Suppressor macrophage (primary cell): ENCODE data around the gene PNRC1.
"Not testable (repeated sequence)": the region's sequence is repeated elsewhere in the genome, so short reads cannot be mapped to it uniquely, and the experiment has no call there.

Source experiments
- DNase-seq, 4 experiments: peaks; one replicate each; pipeline ENCODE4 v3.0.0-alpha.2; 2020 to 2022

Gene PNRC1

DNA sequence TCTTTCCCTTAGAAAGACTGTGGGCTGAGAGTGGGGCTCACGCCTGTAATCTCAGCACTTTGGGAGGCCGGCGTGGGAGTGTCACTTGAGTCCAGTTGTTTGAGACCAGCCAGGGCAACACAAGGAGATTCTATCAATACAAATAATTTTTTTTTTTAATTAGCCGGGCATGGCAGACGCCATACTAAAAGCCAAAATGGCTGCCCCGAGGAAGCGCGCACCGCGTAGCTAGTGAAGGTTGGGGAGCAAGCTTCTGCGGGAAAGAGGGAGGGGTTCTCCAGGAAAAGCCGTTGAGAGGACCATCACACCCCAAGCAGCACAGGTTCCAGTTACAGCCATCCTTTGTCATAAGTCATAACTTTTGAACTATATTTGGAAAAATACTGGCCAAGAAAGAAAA is 21.3 kb upstream of the PNRC1 start:
- DNase-seq: no peak

- DNase-seq: no peak
Measured at GRCh38 chr6:89063881-89064280, 16.7 kb upstream of the PNRC1 start.

DNA sequence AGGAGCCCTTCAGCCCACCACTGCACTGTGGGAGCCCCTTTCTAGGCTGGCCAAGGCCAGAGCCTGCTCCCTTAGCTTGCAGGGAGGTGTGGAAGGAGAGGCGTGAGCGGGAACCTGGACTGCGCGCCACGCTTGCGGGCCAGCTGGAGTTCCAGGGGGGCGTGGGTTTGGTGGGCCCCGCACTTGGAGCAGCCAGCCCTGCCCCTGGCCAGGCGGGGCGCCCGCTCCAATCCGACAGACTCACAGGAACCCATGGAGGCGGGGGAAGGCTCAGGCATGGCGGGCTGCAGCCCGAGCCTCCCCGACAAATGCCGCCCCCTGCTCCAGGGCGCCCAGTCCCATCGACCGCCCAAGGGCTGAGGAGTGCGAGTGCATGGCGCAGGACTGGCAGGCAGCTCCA is 15.6 kb upstream of the PNRC1 start:
- not testable (repeated sequence) for DNase-seq

DNA sequence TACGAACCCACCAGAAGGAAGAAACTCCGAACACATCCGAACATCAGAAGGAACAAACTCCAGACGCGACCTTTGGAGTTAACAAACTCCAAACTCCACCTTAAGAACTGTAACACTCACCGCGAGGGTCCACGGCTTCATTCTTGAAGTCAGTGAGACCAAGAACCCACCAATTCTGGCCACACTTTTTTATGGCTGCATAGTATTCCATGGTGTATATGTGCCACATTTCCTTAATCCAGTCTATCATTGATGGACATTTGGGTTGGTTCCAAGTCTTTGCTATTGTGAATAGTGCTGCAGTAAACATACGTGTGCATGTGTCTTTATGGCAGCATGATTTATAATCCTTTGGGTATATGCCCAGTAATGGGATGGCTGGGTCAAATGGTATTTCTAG is 14.4 kb upstream of the PNRC1 start:
- not testable (repeated sequence) for DNase-seq

DNA sequence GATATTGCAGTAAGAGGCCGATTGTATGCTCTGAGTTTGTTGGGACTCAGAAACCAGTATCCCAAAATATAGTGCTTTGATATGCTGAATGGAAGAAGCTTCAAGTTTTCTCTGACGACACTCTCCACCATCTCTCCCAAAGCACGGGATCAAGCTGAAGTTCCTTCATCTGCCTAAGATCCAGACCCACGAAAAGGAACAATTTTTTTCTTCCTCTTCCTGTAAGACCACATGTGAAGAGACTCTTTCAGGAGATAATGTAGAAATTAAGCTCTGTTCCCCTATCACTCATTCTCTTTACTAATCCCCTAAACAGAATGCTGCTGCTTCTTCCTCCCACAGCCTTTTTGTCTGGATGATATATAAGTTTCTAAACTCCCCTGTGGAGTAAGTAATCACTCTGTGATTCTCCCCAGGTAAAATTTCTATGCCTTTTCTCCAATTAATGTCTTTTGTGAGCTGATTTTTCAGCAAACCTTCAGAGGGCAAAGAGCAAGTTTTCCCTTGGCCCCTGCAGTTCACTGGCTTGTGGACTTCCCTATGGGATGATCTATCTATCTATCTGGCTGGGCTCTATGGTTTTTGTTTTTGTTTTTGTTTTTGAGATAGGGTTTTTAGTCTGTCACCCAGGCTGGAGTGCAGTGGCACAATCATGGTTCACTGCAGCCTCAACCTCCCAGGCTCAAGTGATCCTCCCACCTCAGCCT is 13.5 kb upstream of the PNRC1 start:
- DNase-seq: peak; percentile 76 to 91 (median 86)

GRCh38 chr6:89067796-89068195 is 12.8 kb upstream of the PNRC1 start:
- DNase-seq: no peak

- DNase-seq: no peak
Measured at GRCh38 chr6:89068695-89069094, 11.9 kb upstream of the PNRC1 start.

DNA sequence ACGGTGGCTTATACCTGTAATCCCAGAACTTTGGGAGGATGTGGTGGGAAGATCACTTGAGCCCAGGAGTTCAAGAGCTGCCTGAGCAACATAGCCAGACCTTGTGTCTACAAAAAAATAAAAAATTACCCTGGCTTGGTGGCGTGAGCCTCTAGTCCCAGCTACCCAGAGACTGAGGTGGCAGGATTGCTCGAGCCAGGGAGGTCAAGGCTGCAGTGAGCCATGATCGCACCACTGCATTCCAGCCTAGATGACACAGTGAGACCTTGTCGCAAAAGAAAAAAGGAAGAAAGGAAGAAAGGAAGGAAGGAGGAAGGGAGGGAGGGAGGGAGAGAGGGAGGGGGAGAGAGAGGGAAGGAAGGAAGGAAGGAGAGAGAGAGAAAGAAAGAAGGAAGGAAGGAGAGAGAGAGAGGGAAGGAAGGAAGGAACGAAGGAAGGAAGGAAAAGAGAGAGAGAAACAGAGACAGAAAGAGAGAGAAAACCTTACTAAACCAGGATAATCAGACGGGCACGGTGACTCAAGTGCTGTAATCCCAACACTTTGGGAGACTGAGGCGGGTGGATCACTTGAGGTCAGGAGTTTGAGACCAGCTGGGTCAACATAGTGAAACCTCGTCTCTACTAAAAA is 10.9 kb upstream of the PNRC1 start:
- DNase-seq: no peak

GRCh38 chr6:89071036-89071435 is 9.5 kb upstream of the PNRC1 start:
- DNase-seq: no peak

DNA sequence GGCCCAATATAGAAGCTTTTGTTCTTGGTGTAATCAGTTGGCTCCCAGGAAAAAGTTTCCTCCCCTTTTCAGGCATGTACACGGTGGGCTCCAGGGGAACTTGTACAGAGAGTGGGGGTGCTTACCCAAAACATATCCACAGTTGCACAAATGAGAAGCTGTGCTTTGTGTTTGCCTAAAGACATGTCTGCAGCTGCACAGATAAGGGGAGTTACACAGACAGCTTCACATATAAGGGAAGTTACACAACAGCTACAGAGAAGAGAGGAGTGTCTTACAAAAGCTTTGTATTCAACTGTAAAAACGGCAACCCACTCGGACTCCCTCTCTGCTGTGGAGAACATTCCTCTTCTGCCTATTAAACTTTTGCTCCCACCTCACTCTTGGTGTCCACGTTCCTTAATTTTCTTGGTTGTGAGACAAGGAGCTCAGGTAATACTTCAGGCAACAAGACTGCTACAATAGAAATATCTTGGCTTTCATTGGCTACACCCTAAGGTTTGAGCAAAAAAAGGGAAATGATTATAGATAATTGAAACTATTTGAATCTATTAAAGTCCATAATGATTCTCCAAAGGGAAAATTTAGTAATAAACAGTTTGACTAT is 7.4 kb upstream of the PNRC1 start:
- peak; percentile 49 to 87 (median 77) for DNase-seq

GRCh38 chr6:89073840-89074239 is 6.7 kb upstream of the PNRC1 start:
- no peak for DNase-seq

GRCh38 chr6:89079511-89080234 is 878 bp upstream of the PNRC1 start:
- peak; percentile 53 to 79 (median 69) for DNase-seq

GRCh38 chr6:89081129-89081422 is 525 bp downstream of the PNRC1 start:
- no peak for DNase-seq

GRCh38 chr6:89081423-89082322 is 1.1 kb downstream of the PNRC1 start:
- DNase-seq: peak; percentile 99 to 100 (median 99)

- DNase-seq: peak in 3 of 4 experiments; percentile 28 to 41 (median 34)
Measured at GRCh38 chr6:89082486-89082891, 1.9 kb downstream of the PNRC1 start.

DNA sequence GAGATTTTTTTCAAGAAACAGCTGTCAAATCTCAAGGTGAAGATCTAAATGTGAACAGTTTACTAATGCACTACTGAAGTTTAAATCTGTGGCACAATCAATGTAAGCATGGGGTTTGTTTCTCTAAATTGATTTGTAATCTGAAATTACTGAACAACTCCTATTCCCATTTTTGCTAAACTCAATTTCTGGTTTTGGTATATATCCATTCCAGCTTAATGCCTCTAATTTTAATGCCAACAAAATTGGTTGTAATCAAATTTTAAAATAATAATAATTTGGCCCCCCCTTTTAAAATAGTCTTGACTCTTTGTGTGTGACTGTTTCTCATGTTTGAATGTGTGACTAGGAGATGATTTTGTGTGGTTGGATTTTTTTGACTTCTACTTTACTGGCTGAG is 4.0 kb downstream of the PNRC1 start:
- no peak for DNase-seq

- DNase-seq: no peak
Measured at GRCh38 chr6:89084954-89085353, 4.4 kb downstream of the PNRC1 start.

DNA sequence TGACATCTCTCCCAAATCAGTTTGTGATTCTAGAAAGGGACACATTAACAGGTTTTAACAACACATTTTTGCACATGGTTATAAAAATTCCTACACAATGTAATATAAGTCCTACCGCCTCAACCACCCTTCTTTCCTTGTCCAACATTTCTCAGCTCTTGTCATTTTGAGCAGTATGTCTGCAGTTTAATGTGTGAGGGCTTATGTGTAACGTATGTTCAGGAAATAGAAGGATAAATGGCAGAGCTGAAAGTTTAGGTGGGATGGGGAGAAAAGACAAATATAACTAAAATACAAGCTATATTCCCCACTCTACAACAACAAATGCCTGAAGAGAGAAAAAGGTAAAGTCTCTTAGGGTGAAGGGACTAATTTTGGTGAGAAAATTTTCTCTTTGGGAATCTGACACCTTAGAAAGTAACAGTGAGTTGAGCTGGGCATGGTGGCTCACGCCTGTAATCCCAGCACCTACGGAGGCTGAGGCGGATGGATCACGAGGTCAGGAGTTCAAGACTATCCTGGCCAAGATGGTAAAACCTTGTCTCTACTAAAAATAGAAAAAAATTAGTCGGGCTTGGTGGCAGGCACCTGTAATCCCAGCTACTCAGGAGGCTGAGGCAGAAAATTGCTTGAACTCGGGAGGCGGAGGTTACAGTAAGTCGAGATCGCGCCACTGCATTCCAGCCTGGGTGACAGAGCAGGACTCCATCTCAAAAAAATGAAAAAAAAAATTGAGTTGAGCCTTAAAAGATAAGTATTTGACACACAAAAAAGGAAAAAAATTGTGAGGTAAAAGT is 5.1 kb downstream of the PNRC1 start:
- DNase-seq: no peak

DNA sequence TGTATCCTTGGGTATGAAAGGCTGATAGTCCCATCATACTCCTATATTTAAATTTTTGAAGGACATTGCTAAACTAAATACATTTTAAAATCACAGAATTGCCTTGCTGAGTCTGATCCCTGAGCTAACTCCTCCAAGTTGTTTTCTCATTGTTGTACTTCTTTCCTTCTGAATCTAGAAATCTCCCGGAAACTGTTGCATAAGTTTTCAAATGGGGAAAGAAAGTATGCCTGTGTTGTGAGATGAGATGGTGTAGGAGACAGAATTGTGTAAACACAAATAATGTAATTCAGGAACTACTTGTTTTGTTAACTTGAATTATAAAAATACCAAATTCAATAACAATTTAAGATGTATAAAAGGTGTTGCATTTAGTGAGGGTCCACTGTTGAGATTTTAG is 7.3 kb downstream of the PNRC1 start:
- DNase-seq: peak in 3 of 4 experiments; percentile 21 to 61 (median 60)

GRCh38 chr6:89098461-89098860 is 17.9 kb downstream of the PNRC1 start:
- no peak for DNase-seq

DNA sequence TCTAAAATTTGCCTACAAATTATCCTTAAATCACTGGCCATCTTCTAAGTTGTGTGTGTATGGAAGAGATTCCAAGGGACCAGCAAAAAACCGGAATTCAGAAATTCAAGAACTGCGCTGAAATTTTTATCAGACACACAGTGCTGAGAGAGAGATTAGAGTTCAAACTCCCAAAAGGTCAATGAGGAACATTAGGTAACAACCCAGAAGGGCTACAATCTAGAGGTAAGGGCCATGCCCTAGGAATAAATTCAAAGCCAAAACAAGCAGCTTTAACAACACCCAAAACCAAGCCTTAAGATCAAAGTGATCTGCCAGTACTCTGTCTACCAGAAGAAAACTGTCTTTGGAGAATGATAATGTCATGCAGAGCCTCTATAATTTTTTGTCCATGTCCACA is 19.6 kb downstream of the PNRC1 start:
- no peak for DNase-seq

GRCh38 chr6:89110284-89110683 is 29.7 kb downstream of the PNRC1 start:
- DNase-seq: no peak
